Lower lobe of right lung (tissue), 2 donors: ENCODE results near the gene PRMT9. TPM values are rescaled to one million over a fixed set of nuclear protein-coding genes. Genes with fewer than 3 reads are reported as not detected.

Source experiments
- ATAC-seq, 2 donors: fragments of 200-7000 bp; cut with Tn5 transposase; one replicate each; pipeline ENCODE4 v1.9.1; 2020 to 2022; ENCODE audit warnings: mild to moderate bottlenecking in 2 of 2, moderate library complexity in 2 of 2
- DNase-seq: peaks from one replicate; pipeline ENCODE4 v3.0.0-alpha.2; 2020
- H3K27ac ChIP-seq: fragments of 200-600 bp; one replicate; pipeline ENCODE4 v1.8.0; 2022
- H3K27me3 ChIP-seq: fragments of 200-600 bp; one replicate; pipeline ENCODE4 v1.8.0; 2022; ENCODE audit warnings: low read depth
- H3K36me3 ChIP-seq: fragments of 200-600 bp; one replicate; pipeline ENCODE4 v1.8.0; 2022; ENCODE audit warnings: mild to moderate bottlenecking
- H3K4me1 ChIP-seq: fragments of 200-600 bp; one replicate; pipeline ENCODE4 v1.8.0; 2022
- H3K4me3 ChIP-seq: fragments of 200-600 bp; one replicate; pipeline ENCODE4 v1.8.0; 2022; ENCODE audit warnings: mild to moderate bottlenecking
- H3K9me3 ChIP-seq: fragments of 200-600 bp; one replicate; pipeline ENCODE4 v1.8.0; 2022
- CTCF ChIP-seq: fragments of 200-600 bp; IDR thresholded peaks from one replicate; pipeline ENCODE4 v1.8.0; 2022; ENCODE audit warnings: antibody characterized with exemption, mild to moderate bottlenecking
- intact Hi-C: fragments of 100-400 bp; cut with DNase I; formaldehyde crosslinking; loops from one replicate; pipeline ENCODE4 v1.11.0; 2022
- total RNA-seq: library from RNA; stranded (reverse); fragmentation: NEBNext Ultra II Directional; extraction: Animal tissue kit (Norgen Biotek cat#: 25700); gene quantifications from one replicate; pipeline ENCODE4 v1.2.1, GENCODE V29; 2021
- donor health status: DM: no; HTN: yes; CAD: no; lungs with severe emphysema.

PRMT9 gene
- total RNA-seq, 1 donor from 2014 or later = 9.4 TPM

DNA sequence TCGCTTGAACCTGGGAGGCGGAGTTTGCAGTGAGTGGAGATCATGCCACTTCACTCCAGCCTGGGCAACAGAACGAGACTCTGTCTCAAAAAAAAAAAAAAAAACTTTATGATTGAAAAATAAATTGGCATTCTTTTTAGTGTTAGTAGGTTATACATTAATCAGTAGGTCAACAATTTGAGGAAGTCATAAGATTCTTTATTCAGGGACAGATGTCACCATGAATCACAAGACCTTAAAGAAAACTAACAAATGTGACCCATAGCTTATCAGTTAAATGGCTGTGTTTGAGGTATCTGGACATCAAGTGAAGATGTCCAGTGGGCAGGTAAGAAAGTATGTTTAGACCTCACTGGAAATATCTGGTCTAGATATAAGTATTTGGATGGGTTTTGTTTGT is 9.3 kb upstream of the PRMT9 start:
- H3K9me3 ChIP-seq = no peaks in the 10 kb centered on the region
- no peaks in the 10 kb centered on the region for H3K4me1 ChIP-seq
- intact Hi-C loops = no loop called here
- TF ChIP-seq CTCF = no peak
- H3K4me3 ChIP-seq = no peak overlapping the region
- ATAC-seq (no peak), DNase-seq (no peak)
- no peaks in the 10 kb centered on the region for H3K27me3 ChIP-seq
- no peaks in the 10 kb centered on the region for H3K36me3 ChIP-seq
- no peak overlapping the region for H3K27ac ChIP-seq

- Histone ChIP-seq H3K9me3 (no peaks in the 10 kb centered on the region), H3K36me3 (no peaks in the 10 kb centered on the region), H3K4me3 (no peak overlapping the region), H3K27me3 (no peaks in the 10 kb centered on the region), H3K4me1 (no peaks in the 10 kb centered on the region), H3K27ac (no peak overlapping the region)
- TF ChIP-seq CTCF = no peak
- intact Hi-C loops = no loop called here
- no peak for DNase-seq
- ATAC-seq = no peak
Observed at GRCh38 chr4:147691820-147692219, 7.9 kb upstream of the PRMT9 start.

GRCh38 chr4:147689067-147689466 is 5.1 kb upstream of the PRMT9 start:
- H3K27ac ChIP-seq = no peak overlapping the region
- no peak for ATAC-seq
- no peak for TF ChIP-seq CTCF

GRCh38 chr4:147683188-147683591 is 773 bp downstream of the PRMT9 start:
- Histone ChIP-seq H3K4me3 (peak overlapping the region; percentile 89), H3K27ac (peak overlapping the region; percentile 88), H3K9me3 (no peaks in the 10 kb centered on the region), H3K36me3 (peaks cover 10% of the 10 kb centered on the region), H3K4me1 (no peaks in the 10 kb centered on the region), H3K27me3 (no peaks in the 10 kb centered on the region)
- ATAC-seq = peak; percentile 54 to 69
- intact Hi-C loops = no loop called here
- TF ChIP-seq CTCF = no peak
- DNase-seq = no peak

More at GRCh38 chr4:147689067-147689466, 5.1 kb upstream of the PRMT9 start:
- DNase-seq = no peak
- no peaks in the 10 kb centered on the region for H3K36me3 ChIP-seq
- H3K27me3 ChIP-seq = no peaks in the 10 kb centered on the region
- no peaks in the 10 kb centered on the region for H3K4me1 ChIP-seq
- intact Hi-C loops = no loop called here
- no peak overlapping the region for H3K4me3 ChIP-seq
- no peaks in the 10 kb centered on the region for H3K9me3 ChIP-seq

GRCh38 chr4:147682755-147683154 is 1.2 kb downstream of the PRMT9 start:
- no peak for TF ChIP-seq CTCF
- H3K4me3 ChIP-seq = peak overlapping the region; percentile 89
- DNase-seq = no peak
- H3K27ac ChIP-seq = no peak overlapping the region
- H3K4me1 ChIP-seq = no peaks in the 10 kb centered on the region
- H3K9me3 ChIP-seq = no peaks in the 10 kb centered on the region
- H3K27me3 ChIP-seq = no peaks in the 10 kb centered on the region
- H3K36me3 ChIP-seq = peaks cover 13% of the 10 kb centered on the region
- intact Hi-C loops = no loop called here
- no peak for ATAC-seq
